Common myeloid progenitor, CD34-positive (primary cell): ENCODE data around the gene CARF.
A peak's percentile ranks its signal among the peaks of the same experiment; 100 is the strongest.
"Not testable (repeated sequence)": the region's sequence is repeated elsewhere in the genome, so short reads cannot be mapped to it uniquely, and the experiment has no call there.

Experiments used
- CTCF ChIA-PET: fragments of 350-600 bp; sonication (Branson Sonifier 250); formaldehyde crosslinking; loops from one replicate; lab custom pipeline; 2021; ENCODE audit warnings: antibody characterized with exemption; lab: Charles Lee
- POLR2A ChIA-PET: fragments of 350-600 bp; sonication (Branson Sonifier 250); formaldehyde crosslinking; loops from one replicate; lab custom pipeline; 2021; ENCODE audit warnings: antibody characterized with exemption; lab: Charles Lee
- DNase-seq, 3 donors: peaks; one replicate each; pipeline versions ENCODE4 v3.0.0 to v3.0.0-alpha.2; 2013
- H3K27ac ChIP-seq, 2 experiments: 1 replicate in 1 of 2; 2 replicates in 1 of 2; pipeline ENCODE4 v1.7.0; 2013; ENCODE audit warnings: inconsistent platforms in 2 of 2, low read length in 2 of 2, mild to moderate bottlenecking in 2 of 2, low read depth in 1 of 2, moderate library complexity in 1 of 2; ENCODE audit not compliant: severe bottlenecking in 2 of 2, insufficient read depth in 1 of 2, poor library complexity in 1 of 2
- H3K27me3 ChIP-seq, 5 experiments: replicated peaks in 2 of 5; 1 replicate in 3 of 5; 2 replicates in 2 of 5; pipeline versions ENCODE4 v1.6.1 to v1.7.0; 2013; ENCODE audit warnings: low read length in 4 of 5, mild to moderate bottlenecking in 2 of 5, moderate library complexity in 2 of 5, inconsistent platforms in 1 of 5; ENCODE audit not compliant: insufficient read depth in 5 of 5, control insufficient read depth in 4 of 5
- H3K36me3 ChIP-seq, 4 experiments: 1 replicate in 2 of 4; 2 replicates in 2 of 4; pipeline versions ENCODE4 v1.6.1 to v1.7.0; 2013; ENCODE audit warnings: low read length in 3 of 4, control low read depth in 1 of 4, mild to moderate bottlenecking in 1 of 4; ENCODE audit not compliant: control insufficient read depth in 4 of 4, insufficient read depth in 4 of 4
- H3K4me1 ChIP-seq, 4 experiments: 1 replicate in 3 of 4; 2 replicates in 1 of 4; pipeline versions ENCODE4 v1.6.1 to v1.7.1; 2013; ENCODE audit warnings: low read length in 3 of 4, mild to moderate bottlenecking in 3 of 4, control low read depth in 1 of 4, inconsistent platforms in 1 of 4, moderate library complexity in 1 of 4; ENCODE audit not compliant: control insufficient read depth in 4 of 4, insufficient read depth in 4 of 4; ENCODE audit errors: control extremely low read depth in 1 of 4
- H3K4me3 ChIP-seq, 7 experiments: 1 replicate in 4 of 7; 2 replicates in 3 of 7; pipeline versions ENCODE4 v1.5.1 to v1.7.0; 2013; ENCODE audit warnings: mild to moderate bottlenecking in 7 of 7, low read length in 6 of 7, moderate library complexity in 6 of 7, inconsistent platforms in 2 of 7, low read depth in 2 of 7, control low read depth in 1 of 7; ENCODE audit not compliant: insufficient read depth in 4 of 7, control insufficient read depth in 1 of 7; ENCODE audit errors: extremely low read depth in 1 of 7
- H3K9me3 ChIP-seq, 5 experiments: 1 replicate in 4 of 5; 2 replicates in 1 of 5; pipeline versions ENCODE4 v1.6.1 to v1.7.1; 2013; ENCODE audit warnings: low read length in 4 of 5, mild to moderate bottlenecking in 2 of 5, inconsistent platforms in 1 of 5, low read depth in 1 of 5, moderate library complexity in 1 of 5; ENCODE audit not compliant: control insufficient read depth in 4 of 5, insufficient read depth in 2 of 5; ENCODE audit errors: control extremely low read depth in 1 of 5
- WGBS: methylation state at CpG from one replicate; pipeline ENCODE4 v1.1.5; 2013; ENCODE audit not compliant: insufficient coverage; 5-methylcytosine and 5-hydroxymethylcytosine counted together

The CARF gene

GRCh38 chr2:202910698-202911097 is 1.4 kb upstream of the CARF start:
- Histone ChIP-seq H3K36me3 (peaks cover 0 to 8% (median 5%) of the 10 kb centered on the region in 4 experiments), H3K27ac (peak overlapping the region in 1 of 2 experiments; percentile 87), H3K9me3 (no peaks in the 10 kb centered on the region), H3K4me3 (peak overlapping the region in 6 of 7 experiments; percentile 88 to 100 (median 94)), H3K4me1 (peaks cover 7 to 23% (median 16%) of the 10 kb centered on the region in 4 experiments), H3K27me3 (no peaks in the 10 kb centered on the region)
- ChIA-PET POLR2A (interaction anchor here (1.2 kb wide), 1 partner anchor 15 kb away, joined by 4 read pairs; no protein-coding TSS in a partner anchor), CTCF (interaction anchor here (0.6 to 1.5 kb wide), 4 partner anchors 9 to 322 kb away, joined by 3 read pairs; no protein-coding TSS in a partner anchor)
- peak in 1 of 3 donors; percentile 4 for DNase-seq
- 0% methylated on average over 1 of the region's 3 CpGs for WGBS

GRCh38 chr2:202911203-202911511 is 918 bp upstream of the CARF start:
- no peaks in the 10 kb centered on the region for H3K9me3 ChIP-seq
- 0% methylated on average over 6 of the region's 8 CpGs for WGBS
- no peaks in the 10 kb centered on the region for H3K27me3 ChIP-seq
- peaks cover 0 to 5% (median 4%) of the 10 kb centered on the region in 4 experiments for H3K36me3 ChIP-seq
- DNase-seq, result no peak
- POLR2A ChIA-PET, result interaction anchor here (1.1 to 1.2 kb wide), 2 partner anchors 15 to 328 kb away, joined by 3 to 4 read pairs; no protein-coding TSS in a partner anchor
- H3K27ac ChIP-seq, result peak overlapping the region; percentile 66 to 87
- CTCF ChIA-PET, result interaction anchor here (0.6 to 1.5 kb wide), 3 partner anchors 9 to 322 kb away, joined by 3 read pairs; no protein-coding TSS in a partner anchor
- H3K4me1 ChIP-seq, result peaks cover 7 to 23% (median 16%) of the 10 kb centered on the region in 4 experiments
- H3K4me3 ChIP-seq, result peak overlapping the region; percentile 68 to 100 (median 93)

- DNase-seq, result peak in 1 of 3 donors; percentile 12
- Histone ChIP-seq H3K4me3 (peak overlapping the region; percentile 68 to 100 (median 93)), H3K27ac (peak overlapping the region; percentile 66 to 87), H3K4me1 (peaks cover 7 to 23% (median 16%) of the 10 kb centered on the region in 4 experiments)
- POLR2A ChIA-PET, result interaction anchor here (0.6 kb wide), 1 partner anchor 42 kb away, joined by 3 read pairs; no protein-coding TSS in a partner anchor
- CTCF ChIA-PET, H3K36me3 ChIP-seq, H3K27me3 ChIP-seq, H3K9me3 ChIP-seq: not testable (repeated sequence)
- 0% methylated on average over 1 of the region's 49 CpGs for WGBS
Observed at GRCh38 chr2:202912342-202913201, 497 bp downstream of the CARF start.

DNA sequence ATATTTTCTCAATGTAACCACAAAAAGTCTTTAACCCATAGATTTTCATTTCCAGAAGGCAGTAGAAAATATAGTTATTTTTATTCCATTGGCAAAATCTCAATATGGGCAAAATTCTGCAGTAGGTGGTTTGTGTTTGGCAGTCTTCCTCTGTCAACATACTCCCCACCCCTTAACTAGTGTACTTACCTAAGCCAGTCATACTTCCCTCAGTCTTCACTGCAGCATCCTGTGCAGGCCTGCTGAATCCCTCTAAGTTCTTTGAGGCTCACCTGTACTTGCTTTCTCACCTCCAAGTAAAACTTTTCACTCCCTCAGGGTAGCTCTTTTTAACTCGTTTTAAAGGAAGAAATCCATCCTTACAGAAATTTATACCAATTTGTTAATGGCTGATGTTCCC is 6.8 kb downstream of the CARF start:
- H3K27me3 ChIP-seq, result no peaks in the 10 kb centered on the region
- H3K4me1 ChIP-seq, result no peaks in the 10 kb centered on the region
- peaks cover 0 to 19% (median 3%) of the 10 kb centered on the region in 4 experiments for H3K36me3 ChIP-seq
- peaks cover 0 to 3% (median 0%) of the 10 kb centered on the region in 5 experiments for H3K9me3 ChIP-seq
- no peak overlapping the region for H3K27ac ChIP-seq
- ChIA-PET CTCF (interaction anchor here (1.1 kb wide), 1 partner anchor 237 kb away, joined by 3 read pairs; no protein-coding TSS in a partner anchor), POLR2A (no interaction called here)
- no peak overlapping the region for H3K4me3 ChIP-seq
- WGBS, result no CpG with 5 or more reads among the region's 1 CpG
- no peak for DNase-seq

DNA sequence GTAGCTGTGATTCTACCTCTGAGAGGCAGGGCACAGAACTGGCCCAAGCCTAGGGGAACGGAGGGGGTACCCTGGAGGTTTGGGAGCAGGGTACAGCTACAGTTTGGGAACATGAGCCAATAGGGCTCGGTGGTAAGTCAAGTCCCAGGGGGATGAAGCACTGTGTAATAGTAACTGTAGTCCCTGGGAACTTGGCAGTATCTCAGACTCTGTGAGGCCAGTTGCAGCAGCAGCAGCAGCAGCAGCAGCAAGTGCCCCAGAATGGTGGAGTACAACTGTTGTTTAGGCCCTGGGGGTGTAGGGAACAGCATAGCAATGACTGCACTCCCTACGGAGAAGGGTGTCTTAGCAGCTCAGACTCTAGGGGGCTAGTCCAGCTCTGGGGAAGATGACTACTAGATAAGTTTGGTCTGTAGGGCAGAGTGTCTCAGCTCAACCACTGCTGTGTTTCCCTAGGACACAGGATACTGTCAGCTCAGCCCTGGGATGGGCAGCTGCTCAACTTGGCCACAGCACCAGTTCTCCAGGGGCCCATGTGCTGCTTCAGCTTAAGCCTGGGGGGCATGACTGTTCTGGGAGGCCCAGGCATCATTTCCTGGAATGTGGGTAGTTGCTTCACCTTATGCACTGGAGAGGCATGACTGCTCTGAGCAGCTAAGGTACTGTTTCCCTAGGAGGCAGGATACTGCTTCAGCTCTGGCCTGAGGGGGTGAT is 20.5 kb downstream of the CARF start:
- WGBS, result 100% methylated on average over 3 of the region's 3 CpGs

GRCh38 chr2:202933139-202933510 is 21.1 kb downstream of the CARF start:
- no peak for DNase-seq
- H3K4me3 ChIP-seq, result no peak overlapping the region
- POLR2A ChIA-PET, result no interaction called here
- 86% methylated on average over 5 of the region's 5 CpGs for WGBS
- H3K36me3 ChIP-seq, result peaks cover 2 to 27% (median 3%) of the 10 kb centered on the region in 4 experiments
- CTCF ChIA-PET, result interaction anchor here (0.8 kb wide), 1 partner anchor 136 kb away, joined by 3 read pairs; no protein-coding TSS in a partner anchor
- no peaks in the 10 kb centered on the region for H3K4me1 ChIP-seq
- no peaks in the 10 kb centered on the region for H3K27me3 ChIP-seq
- no peak overlapping the region for H3K27ac ChIP-seq
- H3K9me3 ChIP-seq, result peaks cover 0 to 1% (median 0%) of the 10 kb centered on the region in 5 experiments

More for the DNA sequence above, 20.5 kb downstream of the CARF start:
- no peak for DNase-seq
- POLR2A ChIA-PET, result no interaction called here
- CTCF ChIA-PET, result interaction anchor here (0.8 kb wide), 1 partner anchor 137 kb away, joined by 3 read pairs; no protein-coding TSS in a partner anchor
- Histone ChIP-seq H3K4me1 (no peaks in the 10 kb centered on the region), H3K4me3 (no peak overlapping the region), H3K36me3 (peaks cover 2 to 32% (median 4%) of the 10 kb centered on the region in 4 experiments), H3K9me3 (peaks cover 0 to 1% (median 0%) of the 10 kb centered on the region in 5 experiments), H3K27ac (no peak overlapping the region), H3K27me3 (no peaks in the 10 kb centered on the region)
